Measurements from ENCODE around the gene ETNPPL. TPM values are rescaled to one million over a fixed set of nuclear protein-coding genes. Genes with fewer than 3 reads are reported as not detected.
A peak's percentile ranks its signal among the peaks of the same experiment; 100 is the strongest.

Gene ETNPPL
- total and polyA plus RNA-seq, 8 donors: 0.25 TPM; not detected in 7

DNA sequence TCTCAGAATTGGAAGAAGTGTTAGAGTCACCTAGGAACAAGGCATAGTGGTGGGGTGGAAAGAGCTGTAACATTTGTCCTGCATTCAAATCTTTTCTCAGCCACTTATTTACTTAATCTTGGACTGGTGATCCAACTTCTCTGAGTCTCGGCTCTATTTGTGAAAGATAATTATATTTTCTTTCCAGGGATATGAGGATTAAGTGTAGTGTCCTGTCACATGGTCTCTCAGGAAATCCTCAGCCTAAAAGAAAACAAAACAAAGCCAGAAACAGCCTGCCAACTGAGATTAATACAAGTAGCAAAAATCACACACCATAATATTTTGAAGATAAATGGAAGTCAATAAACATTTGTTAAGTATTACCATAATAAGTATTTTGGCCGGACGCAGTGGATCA lies 33.3 kb upstream of the ETNPPL start:
- intact Hi-C loops (cut with DNase I): no loop called here
- Histone ChIP-seq H3K9me3 (no peaks in the 10 kb centered on the region), H3K36me3 (no peaks in the 10 kb centered on the region), H3K27me3 (peaks cover 0 to 4% (median 0%) of the 10 kb centered on the region in 4 donors), H3K27ac (no peak overlapping the region), H3K4me1 (no peaks in the 10 kb centered on the region), H3K4me3 (no peak overlapping the region)
- ATAC-seq (no peak), DNase-seq (no peak), FAIRE-seq (no peak)
- TF ChIP-seq, protein P1, sequence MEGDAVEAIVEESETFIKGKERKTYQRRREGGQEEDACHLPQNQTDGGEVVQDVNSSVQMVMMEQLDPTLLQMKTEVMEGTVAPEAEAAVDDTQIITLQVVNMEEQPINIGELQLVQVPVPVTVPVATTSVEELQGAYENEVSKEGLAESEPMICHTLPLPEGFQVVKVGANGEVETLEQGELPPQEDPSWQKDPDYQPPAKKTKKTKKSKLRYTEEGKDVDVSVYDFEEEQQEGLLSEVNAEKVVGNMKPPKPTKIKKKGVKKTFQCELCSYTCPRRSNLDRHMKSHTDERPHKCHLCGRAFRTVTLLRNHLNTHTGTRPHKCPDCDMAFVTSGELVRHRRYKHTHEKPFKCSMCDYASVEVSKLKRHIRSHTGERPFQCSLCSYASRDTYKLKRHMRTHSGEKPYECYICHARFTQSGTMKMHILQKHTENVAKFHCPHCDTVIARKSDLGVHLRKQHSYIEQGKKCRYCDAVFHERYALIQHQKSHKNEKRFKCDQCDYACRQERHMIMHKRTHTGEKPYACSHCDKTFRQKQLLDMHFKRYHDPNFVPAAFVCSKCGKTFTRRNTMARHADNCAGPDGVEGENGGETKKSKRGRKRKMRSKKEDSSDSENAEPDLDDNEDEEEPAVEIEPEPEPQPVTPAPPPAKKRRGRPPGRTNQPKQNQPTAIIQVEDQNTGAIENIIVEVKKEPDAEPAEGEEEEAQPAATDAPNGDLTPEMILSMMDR (IDR thresholded peaks at IDR 0.05): no peak
- WGBS, 2 donors: 32 to 41% methylated on average over 3 of the region's 3 CpGs

GRCh38 chr4:108795733-108796132 lies 32.9 kb upstream of the ETNPPL start:
- H3K9me3 ChIP-seq: no peaks in the 10 kb centered on the region
- peaks cover 0 to 4% (median 0%) of the 10 kb centered on the region in 4 donors for H3K27me3 ChIP-seq
- FAIRE-seq (no peak), DNase-seq (no peak), ATAC-seq (no peak)
- H3K36me3 ChIP-seq: no peaks in the 10 kb centered on the region
- intact Hi-C loops (cut with DNase I): no loop called here
- H3K4me3 ChIP-seq: no peak overlapping the region
- TF ChIP-seq, protein P1 (IDR thresholded peaks at IDR 0.05): no peak
- no peak overlapping the region for H3K27ac ChIP-seq
- H3K4me1 ChIP-seq: no peaks in the 10 kb centered on the region

DNA sequence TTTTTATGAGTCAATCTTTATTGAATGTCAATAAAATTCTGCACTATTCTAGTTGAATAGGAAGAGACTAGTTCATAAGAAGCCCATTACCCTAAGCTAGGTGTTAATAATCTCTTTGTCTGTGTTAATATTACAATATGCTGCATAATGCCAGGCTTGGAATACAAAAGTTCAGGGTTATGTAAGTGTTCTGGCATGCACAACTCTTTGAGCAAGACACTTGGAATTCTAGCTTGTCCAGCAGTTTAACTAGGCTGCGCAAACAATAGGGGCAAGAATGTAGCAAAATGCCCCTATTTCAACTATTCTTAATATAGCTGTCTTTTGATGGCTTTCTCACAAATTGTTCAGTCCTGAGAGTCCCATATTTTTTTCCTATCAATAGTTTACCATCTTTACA lies 31.3 kb upstream of the ETNPPL start:
- intact Hi-C loops (cut with DNase I): no loop called here
- no peaks in the 10 kb centered on the region for H3K9me3 ChIP-seq
- H3K27me3 ChIP-seq: peaks cover 0 to 4% (median 0%) of the 10 kb centered on the region in 4 donors
- H3K27ac ChIP-seq: no peak overlapping the region
- 15 to 35% methylated on average over 1 of the region's 1 CpG for WGBS, 2 donors
- DNase-seq (no peak), ATAC-seq (peak in 1 of 4 donors; percentile 46), FAIRE-seq (no peak)
- no peak overlapping the region for H3K4me3 ChIP-seq
- no peaks in the 10 kb centered on the region for H3K4me1 ChIP-seq
- TF ChIP-seq, protein P1 (IDR thresholded peaks at IDR 0.05): no peak
- H3K36me3 ChIP-seq: no peaks in the 10 kb centered on the region

DNA sequence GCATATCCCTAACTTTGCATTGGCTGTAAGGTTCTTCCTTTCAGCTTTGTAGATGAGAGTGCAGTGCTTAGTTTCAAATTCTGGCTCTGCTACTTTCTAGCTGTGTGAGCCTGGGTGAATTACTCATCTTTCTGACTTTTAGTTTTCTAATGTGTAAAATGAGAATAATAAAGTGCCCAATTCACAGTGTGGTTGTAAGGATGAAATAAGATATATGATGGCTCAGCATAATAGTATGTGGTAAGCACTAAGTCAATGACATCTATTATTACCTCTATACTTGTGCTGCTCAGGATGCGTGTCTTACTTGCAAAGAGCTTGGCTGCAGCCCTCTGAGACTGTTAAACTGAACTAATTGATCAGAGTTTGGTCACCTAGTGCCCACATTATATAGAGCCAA lies 30.6 kb upstream of the ETNPPL start:
- intact Hi-C loops (cut with DNase I): no loop called here
- Histone ChIP-seq H3K4me3 (no peak overlapping the region), H3K27ac (no peak overlapping the region), H3K36me3 (no peaks in the 10 kb centered on the region), H3K9me3 (no peaks in the 10 kb centered on the region), H3K4me1 (no peaks in the 10 kb centered on the region), H3K27me3 (peaks cover 0 to 4% (median 0%) of the 10 kb centered on the region in 4 donors)
- TF ChIP-seq, protein P1 (IDR thresholded peaks at IDR 0.05): no peak
- ATAC-seq (no peak), DNase-seq (no peak), FAIRE-seq (no peak)
- 94 to 96% methylated on average over 1 of the region's 1 CpG for WGBS, 2 donors

GRCh38 chr4:108788731-108789130 lies 25.9 kb upstream of the ETNPPL start:
- TF ChIP-seq, protein P1 (IDR thresholded peaks at IDR 0.05): no peak
- intact Hi-C loops (cut with DNase I): no loop called here
- Histone ChIP-seq H3K27ac (no peak overlapping the region), H3K27me3 (no peaks in the 10 kb centered on the region), H3K4me1 (peaks cover 0 to 6% (median 0%) of the 10 kb centered on the region in 3 donors), H3K9me3 (no peaks in the 10 kb centered on the region), H3K36me3 (no peaks in the 10 kb centered on the region), H3K4me3 (no peak overlapping the region)
- no peak for FAIRE-seq
- no peak for ATAC-seq
- DNase-seq: no peak
- WGBS, 2 donors: 92 to 99% methylated on average over 9 of the region's 9 CpGs

Data from pancreas (tissue), 10 donors.